GM19025 (cell line): ENCODE results near the gene ABCB11.

ENCODE experiments used
- ATAC-seq: cut with Tn5 transposase; IDR thresholded peaks from one replicate; pipeline ENCODE4 v1.9.1; 2021; ENCODE audit warnings: mild to moderate bottlenecking, low read depth, moderate library complexity; ENCODE audit not compliant: unreplicated experiment

The ABCB11 gene

GRCh38 chr2:168981651-168982050 is 49.5 kb downstream of the ABCB11 start:
- ATAC-seq: no peak

GRCh38 chr2:168978461-168978861 is 52.7 kb downstream of the ABCB11 start:
- no peak for ATAC-seq

- ATAC-seq: no peak
Observed at GRCh38 chr2:168977608-168978007, 53.5 kb downstream of the ABCB11 start.

- no peak for ATAC-seq
Observed at GRCh38 chr2:168976034-168976654, 55.0 kb downstream of the ABCB11 start.

GRCh38 chr2:168974428-168974827 is 56.7 kb downstream of the ABCB11 start:
- ATAC-seq: no peak

- no peak for ATAC-seq
Observed at GRCh38 chr2:168971261-168971660, 59.9 kb downstream of the ABCB11 start.

- ATAC-seq: no peak
Observed at GRCh38 chr2:168970711-168971233, 60.4 kb downstream of the ABCB11 start.

- no peak for ATAC-seq
Observed at GRCh38 chr2:168969865-168970264, 61.3 kb downstream of the ABCB11 start.

- ATAC-seq: no peak
Observed at GRCh38 chr2:168968342-168968741, 62.8 kb downstream of the ABCB11 start.

- no peak for ATAC-seq
Observed at GRCh38 chr2:168964251-168964807, 66.8 kb downstream of the ABCB11 start.

GRCh38 chr2:168962636-168963035 is 68.5 kb downstream of the ABCB11 start:
- no peak for ATAC-seq

- ATAC-seq: peak; percentile 70
Observed at GRCh38 chr2:168961450-168962229, 69.5 kb downstream of the ABCB11 start.

- ATAC-seq: no peak
Observed at GRCh38 chr2:168956392-168956791, 74.7 kb downstream of the ABCB11 start.

GRCh38 chr2:168955321-168955720 is 75.8 kb downstream of the ABCB11 start:
- ATAC-seq: no peak

GRCh38 chr2:168954256-168954655 is 76.9 kb downstream of the ABCB11 start:
- no peak for ATAC-seq

GRCh38 chr2:168952424-168952823 is 78.7 kb downstream of the ABCB11 start:
- ATAC-seq: no peak

GRCh38 chr2:168951871-168952270 is 79.3 kb downstream of the ABCB11 start:
- no peak for ATAC-seq

GRCh38 chr2:168949324-168949723 is 81.8 kb downstream of the ABCB11 start:
- no peak for ATAC-seq

GRCh38 chr2:168948621-168949212 is 82.4 kb downstream of the ABCB11 start:
- ATAC-seq: no peak

- ATAC-seq: no peak
Observed at GRCh38 chr2:168945508-168945907, 85.6 kb downstream of the ABCB11 start.

- no peak for ATAC-seq
Observed at GRCh38 chr2:168944065-168944464, 87.1 kb downstream of the ABCB11 start.
